ENCODE data around the gene MED12.

MED12 gene

DNA sequence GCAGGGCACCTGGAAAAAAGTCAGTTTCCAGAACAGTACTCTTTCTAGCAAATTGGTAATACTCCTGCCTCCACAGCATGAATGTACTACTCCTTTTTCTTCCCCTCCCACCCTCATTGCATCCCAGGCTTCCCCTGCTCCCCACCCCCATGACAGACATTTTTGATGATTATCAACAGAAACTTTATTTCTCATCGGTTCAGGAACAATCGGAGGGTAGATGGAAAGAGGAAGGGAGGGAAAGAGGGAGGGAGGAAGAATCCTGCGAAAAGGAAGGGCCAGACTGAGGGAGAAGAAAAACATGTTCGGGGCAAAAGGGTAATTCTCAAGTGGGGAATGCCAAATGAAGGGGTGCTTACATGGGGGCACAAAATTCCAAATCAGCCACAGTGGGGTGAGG lies 11.2 kb upstream of the MED12 start:
- no peak overlapping the region for H2AK5ac ChIP-seq (ENCODE audit: low read depth, low read length)
- H3K36me3 ChIP-seq (replicated peaks in 1 of 2; ENCODE audit: control insufficient read depth in 2 of 2, insufficient read depth in 2 of 2, low read length in 2 of 2), result no peaks in the 10 kb centered on the region
- H3K4ac ChIP-seq (ENCODE audit: low read length), result no peak overlapping the region
- H4K91ac ChIP-seq (ENCODE audit: low read depth, low read length, poor library complexity), result no peak overlapping the region
- peaks cover 0 to 18% (median 0%) of the 10 kb centered on the region in 3 experiments for H3K27me3 ChIP-seq (ENCODE audit: control insufficient read depth in 3 of 3, insufficient read depth in 3 of 3, low read depth in 1 of 3, low read length in 3 of 3)
- no peak overlapping the region for H2AFZ ChIP-seq (ENCODE audit: low read length)
- H3K4me3 ChIP-seq (ENCODE audit: low read length in 2 of 2), result no peak overlapping the region
- no peak overlapping the region for H3K9ac ChIP-seq (ENCODE audit: low read depth, low read length, poor library complexity)
- no peak overlapping the region for H3K23ac ChIP-seq (ENCODE audit: low read depth, low read length, poor library complexity)
- H2BK120ac ChIP-seq (ENCODE audit: low read depth, low read length), result no peak overlapping the region
- H3K18ac ChIP-seq (ENCODE audit: low read length), result no peak overlapping the region
- H3K4me1 ChIP-seq (ENCODE audit: control insufficient read depth in 2 of 2, insufficient read depth in 1 of 2, low read depth in 1 of 2, low read length in 2 of 2), result peaks cover 14 to 16% of the 10 kb centered on the region in 2 donors
- no peak overlapping the region for H3K4me2 ChIP-seq (ENCODE audit: insufficient read depth, low read length, poor library complexity, severe bottlenecking)
- no peak for DNase-seq (ENCODE audit: low spot score)
- no peak overlapping the region for H2BK15ac ChIP-seq (ENCODE audit: low read length)
- no peak overlapping the region for H3K14ac ChIP-seq (ENCODE audit: low read length)
- H2BK5ac ChIP-seq (ENCODE audit: low read length), result no peak overlapping the region
- no peak overlapping the region for H3K27ac ChIP-seq (replicated peaks; ENCODE audit: low read length)
- H2BK12ac ChIP-seq (ENCODE audit: low read length), result no peak overlapping the region
- H4K8ac ChIP-seq (ENCODE audit: low read depth, low read length), result no peak overlapping the region
- H3K79me1 ChIP-seq (ENCODE audit: low read depth, low read length), result no peaks in the 10 kb centered on the region
- H3K9me3 ChIP-seq (replicated peaks in 1 of 2; ENCODE audit: control insufficient read depth in 2 of 2, insufficient read depth in 1 of 2, low read depth in 1 of 2, low read length in 2 of 2), result no peaks in the 10 kb centered on the region
- WGBS, 2 donors (ENCODE audit: extremely low coverage in 2 of 2, insufficient read length in 2 of 2, insufficient replicate concordance in 1 of 2), result no CpG with 5 or more reads among the region's 4 CpGs

DNA sequence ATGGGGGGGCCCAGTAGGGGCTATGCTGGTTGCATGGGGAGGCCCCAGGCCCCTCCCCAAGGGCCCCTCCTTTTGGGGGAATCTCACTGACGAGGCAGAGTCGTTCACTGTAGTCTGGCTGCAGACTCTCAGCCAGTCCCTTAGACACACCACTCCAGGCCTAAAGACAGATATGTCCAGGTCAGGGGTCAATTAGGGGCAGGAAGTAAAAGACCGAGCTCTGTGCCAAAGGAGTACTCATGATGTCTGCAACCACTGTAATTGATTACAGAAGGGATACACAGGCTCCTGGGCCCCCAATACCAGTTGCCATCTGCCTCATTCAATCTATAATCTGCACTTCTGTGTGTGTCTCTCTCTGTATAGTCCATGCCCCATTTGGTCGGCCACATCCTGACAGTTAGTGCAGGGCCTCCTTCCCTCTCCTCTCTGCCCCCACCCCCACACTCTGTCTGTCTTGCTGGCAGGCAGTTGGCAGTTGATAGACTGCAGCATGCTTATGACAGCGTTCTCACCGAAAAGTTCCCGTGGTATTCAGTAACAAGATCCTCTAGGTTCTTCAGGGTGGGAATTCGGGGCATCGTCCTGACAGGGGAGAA lies 10.5 kb upstream of the MED12 start:
- Histone ChIP-seq H2BK120ac (ENCODE audit: low read depth, low read length) (no peak overlapping the region), H3K23ac (ENCODE audit: low read depth, low read length, poor library complexity) (no peak overlapping the region), H3K4me1 (ENCODE audit: control insufficient read depth in 2 of 2, insufficient read depth in 1 of 2, low read depth in 1 of 2, low read length in 2 of 2) (peaks cover 12 to 14% of the 10 kb centered on the region in 2 donors), H3K4me3 (ENCODE audit: low read length in 2 of 2) (no peak overlapping the region), H3K14ac (ENCODE audit: low read length) (no peak overlapping the region), H4K91ac (ENCODE audit: low read depth, low read length, poor library complexity) (no peak overlapping the region), H3K9ac (ENCODE audit: low read depth, low read length, poor library complexity) (no peak overlapping the region), H2BK12ac (ENCODE audit: low read length) (no peak overlapping the region), H3K9me3 (replicated peaks in 1 of 2; ENCODE audit: control insufficient read depth in 2 of 2, insufficient read depth in 1 of 2, low read depth in 1 of 2, low read length in 2 of 2) (no peaks in the 10 kb centered on the region), H2BK15ac (ENCODE audit: low read length) (no peak overlapping the region), H3K4ac (ENCODE audit: low read length) (no peak overlapping the region), H3K18ac (ENCODE audit: low read length) (no peak overlapping the region), H3K36me3 (replicated peaks in 1 of 2; ENCODE audit: control insufficient read depth in 2 of 2, insufficient read depth in 2 of 2, low read length in 2 of 2) (no peaks in the 10 kb centered on the region), H2AFZ (ENCODE audit: low read length) (peak overlapping the region; percentile 66), H3K27ac (replicated peaks; ENCODE audit: low read length) (no peak overlapping the region), H3K4me2 (ENCODE audit: insufficient read depth, low read length, poor library complexity, severe bottlenecking) (no peak overlapping the region), H3K27me3 (ENCODE audit: control insufficient read depth in 3 of 3, insufficient read depth in 3 of 3, low read depth in 1 of 3, low read length in 3 of 3) (peaks cover 0 to 15% (median 0%) of the 10 kb centered on the region in 3 experiments), H2AK5ac (ENCODE audit: low read depth, low read length) (no peak overlapping the region), H2BK5ac (ENCODE audit: low read length) (no peak overlapping the region), H4K8ac (ENCODE audit: low read depth, low read length) (peak overlapping the region; percentile 1), H3K79me1 (ENCODE audit: low read depth, low read length) (no peaks in the 10 kb centered on the region)
- no peak for DNase-seq (ENCODE audit: low spot score)
- no CpG with 5 or more reads among the region's 9 CpGs for WGBS, 2 donors (ENCODE audit: extremely low coverage in 2 of 2, insufficient read length in 2 of 2, insufficient replicate concordance in 1 of 2)

GRCh38 chrX:71109051-71109450 lies 9.3 kb upstream of the MED12 start:
- no peak for DNase-seq (ENCODE audit: low spot score)
- Histone ChIP-seq H3K4me3 (ENCODE audit: low read length in 2 of 2) (no peak overlapping the region), H3K18ac (ENCODE audit: low read length) (no peak overlapping the region), H2BK15ac (ENCODE audit: low read length) (no peak overlapping the region), H4K8ac (ENCODE audit: low read depth, low read length) (no peak overlapping the region), H3K9ac (ENCODE audit: low read depth, low read length, poor library complexity) (no peak overlapping the region), H2AFZ (ENCODE audit: low read length) (no peak overlapping the region), H3K4me2 (ENCODE audit: insufficient read depth, low read length, poor library complexity, severe bottlenecking) (no peak overlapping the region), H3K4me1 (ENCODE audit: control insufficient read depth in 2 of 2, insufficient read depth in 1 of 2, low read depth in 1 of 2, low read length in 2 of 2) (peaks cover 4 to 8% of the 10 kb centered on the region in 2 donors), H3K9me3 (replicated peaks in 1 of 2; ENCODE audit: control insufficient read depth in 2 of 2, insufficient read depth in 1 of 2, low read depth in 1 of 2, low read length in 2 of 2) (no peaks in the 10 kb centered on the region), H2BK12ac (ENCODE audit: low read length) (no peak overlapping the region), H2BK120ac (ENCODE audit: low read depth, low read length) (no peak overlapping the region), H3K79me1 (ENCODE audit: low read depth, low read length) (no peaks in the 10 kb centered on the region), H2AK5ac (ENCODE audit: low read depth, low read length) (no peak overlapping the region), H3K27me3 (ENCODE audit: control insufficient read depth in 3 of 3, insufficient read depth in 3 of 3, low read depth in 1 of 3, low read length in 3 of 3) (peaks cover 0 to 15% (median 0%) of the 10 kb centered on the region in 3 experiments), H3K23ac (ENCODE audit: low read depth, low read length, poor library complexity) (no peak overlapping the region), H4K91ac (ENCODE audit: low read depth, low read length, poor library complexity) (no peak overlapping the region), H3K14ac (ENCODE audit: low read length) (no peak overlapping the region), H3K36me3 (replicated peaks in 1 of 2; ENCODE audit: control insufficient read depth in 2 of 2, insufficient read depth in 2 of 2, low read length in 2 of 2) (no peaks in the 10 kb centered on the region), H3K4ac (ENCODE audit: low read length) (no peak overlapping the region), H2BK5ac (ENCODE audit: low read length) (no peak overlapping the region), H3K27ac (replicated peaks; ENCODE audit: low read length) (no peak overlapping the region)
- 100% methylated on average over 1 of the region's 6 CpGs; no CpG with 5 or more reads in 1 of the 2 donors for WGBS, 2 donors (ENCODE audit: extremely low coverage in 2 of 2, insufficient read length in 2 of 2, insufficient replicate concordance in 1 of 2)

DNA sequence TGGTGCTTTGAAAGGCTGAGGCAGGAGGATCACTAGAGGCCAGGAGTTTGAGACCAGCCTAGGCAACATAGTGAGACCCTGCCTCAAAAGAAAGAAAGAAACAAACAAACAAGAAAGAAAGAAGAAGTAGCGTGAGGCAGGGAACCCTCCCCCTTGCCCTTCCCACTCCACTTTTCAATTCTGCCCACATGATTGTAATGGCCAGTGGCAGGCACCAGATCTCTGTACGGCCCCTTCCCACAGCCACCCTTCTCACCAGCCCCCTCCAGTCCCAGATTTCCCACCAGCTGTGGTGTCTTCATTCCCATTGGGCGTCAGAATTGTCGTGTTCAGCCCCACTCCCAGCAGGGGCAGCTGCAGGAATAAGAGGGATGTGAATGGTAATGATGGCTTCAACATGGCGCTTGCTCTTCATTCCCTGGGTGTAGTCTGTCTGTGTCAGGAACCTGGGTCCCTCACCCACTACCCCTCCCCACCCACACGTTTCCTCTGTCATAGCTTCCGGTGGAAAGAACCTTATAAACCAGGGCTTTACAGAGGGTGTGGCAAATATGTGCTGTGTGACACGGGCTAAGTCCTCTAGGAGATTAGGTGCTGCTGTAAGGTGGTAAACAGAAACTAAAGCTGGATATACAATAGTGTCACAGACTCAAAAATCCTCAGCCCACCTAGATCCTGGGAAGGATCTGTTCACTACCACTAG lies 7.1 kb upstream of the MED12 start, which contains the start of gene IL2RG:
Gene IL2RG (minus strand): TSS at position 437 of the 703 bp plus-strand sequence. CDS start 38 bp downstream, at position 399.
- no peak within 1 kb of the TSS for H3K27ac ChIP-seq (replicated peaks; ENCODE audit: low read length)
- no peak for DNase-seq (ENCODE audit: low spot score)

More for the DNA sequence above, 7.1 kb upstream of the MED12 start, which contains the start of gene IL2RG:
- no peak within 1 kb of the TSS for H3K4me2 ChIP-seq (ENCODE audit: insufficient read depth, low read length, poor library complexity, severe bottlenecking)
- H3K9me3 ChIP-seq (replicated peaks in 1 of 2; ENCODE audit: control insufficient read depth in 2 of 2, insufficient read depth in 1 of 2, low read depth in 1 of 2, low read length in 2 of 2), result no peaks in the 10 kb centered on the region
- H4K8ac ChIP-seq (ENCODE audit: low read depth, low read length), result no peak within 1 kb of the TSS
- no peak within 1 kb of the TSS for H2BK12ac ChIP-seq (ENCODE audit: low read length)
- H3K79me1 ChIP-seq (ENCODE audit: low read depth, low read length), result no peaks in the 10 kb centered on the region
- no peak within 1 kb of the TSS for H2BK120ac ChIP-seq (ENCODE audit: low read depth, low read length)
- no peak within 1 kb of the TSS for H4K91ac ChIP-seq (ENCODE audit: low read depth, low read length, poor library complexity)
- H3K14ac ChIP-seq (ENCODE audit: low read length), result no peak within 1 kb of the TSS
- no peak within 1 kb of the TSS for H2BK5ac ChIP-seq (ENCODE audit: low read length)
- WGBS, 2 donors (ENCODE audit: extremely low coverage in 2 of 2, insufficient read length in 2 of 2, insufficient replicate concordance in 1 of 2), result no CpG with 5 or more reads among the region's 8 CpGs
- H2AFZ ChIP-seq (ENCODE audit: low read length), result no peak within 1 kb of the TSS
- H2AK5ac ChIP-seq (ENCODE audit: low read depth, low read length), result no peak within 1 kb of the TSS
- H3K27me3 ChIP-seq (ENCODE audit: control insufficient read depth in 3 of 3, insufficient read depth in 3 of 3, low read depth in 1 of 3, low read length in 3 of 3), result peaks cover 0 to 15% (median 0%) of the 10 kb centered on the region in 3 experiments
- no peak within 1 kb of the TSS for H2BK15ac ChIP-seq (ENCODE audit: low read length)
- H3K4me1 ChIP-seq (ENCODE audit: control insufficient read depth in 2 of 2, insufficient read depth in 1 of 2, low read depth in 1 of 2, low read length in 2 of 2), result peaks cover 0 to 2% of the 10 kb centered on the region in 2 donors
- no peak within 1 kb of the TSS for H3K18ac ChIP-seq (ENCODE audit: low read length)
- no peak within 1 kb of the TSS for H3K9ac ChIP-seq (ENCODE audit: low read depth, low read length, poor library complexity)
- no peaks in the 10 kb centered on the region for H3K36me3 ChIP-seq (replicated peaks in 1 of 2; ENCODE audit: control insufficient read depth in 2 of 2, insufficient read depth in 2 of 2, low read length in 2 of 2)
- no peak within 1 kb of the TSS for H3K4ac ChIP-seq (ENCODE audit: low read length)
- H3K4me3 ChIP-seq (ENCODE audit: low read length in 2 of 2), result no peak within 1 kb of the TSS
- no peak within 1 kb of the TSS for H3K23ac ChIP-seq (ENCODE audit: low read depth, low read length, poor library complexity)
